K562 (cell line): ENCODE measurements around the gene PLEKHN1. TPM values are rescaled to one million over a fixed set of nuclear protein-coding genes. Genes with fewer than 3 reads are reported as not detected.
A peak's percentile ranks its signal among the peaks of the same experiment; 100 is the strongest.

Experiments used
- ATAC-seq: fragments of 200-7000 bp; cut with Tn5 transposase; 3 replicates; pipeline ENCODE4 v1.9.1; 2020; ENCODE audit warnings: moderate library complexity
- BruUV-seq: library from RNA; stranded (reverse); fragments of 400-500 nt; replicated peaks from 2 replicates; lab custom pipeline; 2021; lab: Mats Ljungman, UMichigan
- CTCF ChIA-PET: fragments of 300-600 bp; formaldehyde crosslinking; extraction: SDS; loops from one replicate; lab custom pipeline; 2021; ENCODE audit warnings: low intra/inter-chr PET ratio; lab: Yijun Ruan, JAX
- POLR2A ChIA-PET: fragments of 300-600, 350-650 bp; sonication (Branson Sonifier 250); formaldehyde crosslinking; extraction: SDS; loops from one replicate; lab custom pipeline; 2021; ENCODE audit warnings: antibody characterized with exemption, inconsistent platforms; lab: Yijun Ruan, JAX
- DNase-seq, 4 experiments: peaks; one replicate each; pipeline versions ENCODE4 v3.0.0 to v3.0.0-alpha.2; 2011 to 2018; ENCODE audit warnings: low spot score in 3 of 4, mixed read lengths in 3 of 4; ENCODE audit errors: extremely low read depth in 1 of 4
- FAIRE-seq: peaks from 2 replicates; lab custom pipeline; 2011; peaks lifted over from hg19 to GRCh38; lab: Jason Lieb, UNC
- H2AFZ ChIP-seq: 2 replicates; pipeline ENCODE4 v1.6.0; 2011; ENCODE audit warnings: low read depth, low read length, control low read depth, inconsistent platforms
- H3K27ac ChIP-seq: fragments of 200-600 bp; 3 replicates; pipeline ENCODE4 v1.8.0; 2011; ENCODE audit warnings: low read depth, mild to moderate bottlenecking, control low read depth, inconsistent platforms, low read length, moderate library complexity, mixed read lengths; ENCODE audit errors: extremely low read depth
- H3K27me3 ChIP-seq, 2 experiments: fragments of 300-600 bp in 1 of 2; 2 replicates in 1 of 2; 3 replicates in 1 of 2; pipeline versions ENCODE4 v1.6.0 to v1.8.0; 2011; ENCODE audit warnings: inconsistent platforms in 2 of 2, low read length in 2 of 2, mild to moderate bottlenecking in 1 of 2, mixed read lengths in 1 of 2, moderate library complexity in 1 of 2; ENCODE audit not compliant: control insufficient read depth in 2 of 2, insufficient read depth in 2 of 2
- H3K36me3 ChIP-seq: fragments of 300-600 bp; 3 replicates; pipeline ENCODE4 v1.8.0; 2011; ENCODE audit warnings: mild to moderate bottlenecking, low read length, inconsistent platforms; ENCODE audit not compliant: control insufficient read depth, insufficient read depth
- H3K4me1 ChIP-seq, 2 experiments: fragments of 200-600 bp in 1 of 2; replicated peaks in 1 of 2; 2 replicates in 1 of 2; 3 replicates in 1 of 2; pipeline versions ENCODE4 v1.5.1 to v1.8.0; 2011; ENCODE audit warnings: inconsistent platforms in 2 of 2, low read length in 2 of 2, mild to moderate bottlenecking in 1 of 2, mixed read lengths in 1 of 2, moderate library complexity in 1 of 2; ENCODE audit not compliant: control insufficient read depth in 2 of 2, insufficient read depth in 2 of 2
- H3K4me2 ChIP-seq: 2 replicates; pipeline ENCODE4 v1.6.1; 2011; ENCODE audit warnings: low read length, control low read depth, inconsistent platforms, mixed read lengths; ENCODE audit not compliant: insufficient read depth
- H3K4me3 ChIP-seq: fragments of 200-600 bp; sonication (generic), shearing (Covaris generic); 2 replicates; pipeline ENCODE4 v1.5.1; 2016; ENCODE audit warnings: control low read depth, inconsistent platforms
- H3K79me2 ChIP-seq: fragments of 200-600 bp; 3 replicates; pipeline ENCODE4 v1.8.0; 2011; ENCODE audit warnings: low read length, inconsistent platforms; ENCODE audit not compliant: control insufficient read depth, insufficient read depth
- H3K9ac ChIP-seq, 2 experiments: 2 replicates each; pipeline versions ENCODE4 v1.6.0 to v1.6.1; 2011; ENCODE audit warnings: low read depth in 2 of 2, low read length in 2 of 2, control low read depth in 1 of 2, inconsistent platforms in 1 of 2, mild to moderate bottlenecking in 1 of 2, mixed read lengths in 1 of 2; ENCODE audit not compliant: insufficient read depth in 1 of 2
- H3K9me1 ChIP-seq: one replicate; pipeline ENCODE4 v1.6.0; 2011; ENCODE audit warnings: inconsistent platforms, mild to moderate bottlenecking, low read length, moderate library complexity; ENCODE audit not compliant: control insufficient read depth, insufficient read depth
- H3K9me3 ChIP-seq: replicated peaks from 2 replicates; pipeline ENCODE4 v1.5.1; 2011; ENCODE audit warnings: low read depth, low read length, inconsistent platforms; ENCODE audit not compliant: control insufficient read depth, insufficient read depth
- H4K20me1 ChIP-seq: replicated peaks from 2 replicates; pipeline ENCODE4 v1.6.1; 2011; ENCODE audit warnings: low read length, inconsistent platforms, mixed read lengths; ENCODE audit not compliant: control insufficient read depth, insufficient read depth
- CEBPZ ChIP-seq: fragments of 150-350 bp; IDR thresholded peaks from 2 replicates; pipeline ENCODE4 v1.6.1; 2014; ENCODE audit warnings: low read depth, mild to moderate bottlenecking, low read length, borderline replicate concordance
- E2F3 ChIP-seq: fragments of 250-450 bp; sonication (Bioruptor Pico); IDR thresholded peaks from 2 replicates; pipeline ENCODE4 v1.4.0; 2020; ENCODE audit warnings: mild to moderate bottlenecking
- NEUROD1 ChIP-seq: fragments of 150-350 bp; IDR thresholded peaks from 2 replicates; pipeline ENCODE4 v1.6.1; 2014; ENCODE audit warnings: borderline replicate concordance, low read length, low read depth; ENCODE audit not compliant: partially characterized antibody
- PHF8 ChIP-seq: fragments of 200-600 bp; sonication (generic); IDR thresholded peaks from 2 replicates; pipeline ENCODE4 v1.6.1; 2012; ENCODE audit warnings: mixed run types, mild to moderate bottlenecking, inconsistent platforms, low read length, moderate library complexity, borderline replicate concordance
- SP1 ChIP-seq: sonication (generic); formaldehyde crosslinking; IDR thresholded peaks from 2 replicates; pipeline ENCODE4 v1.8.1; 2022; ENCODE audit warnings: mild to moderate bottlenecking, missing genetic modification reagents
- WGBS: fragments of 100-300 bp; shearing (Covaris generic); methylation state at CpG from one replicate; pipeline ENCODE4 v1.1.6; 2016; ENCODE audit warnings: low coverage, mixed read lengths; ENCODE audit not compliant: insufficient coverage; ENCODE audit errors: missing lambda C conversion rate; 5-methylcytosine and 5-hydroxymethylcytosine counted together
- in situ Hi-C: fragments of 300-500 bp; cut with MboI; formaldehyde crosslinking; loops from 4 replicates; pipeline ENCODE4 v1.15.0; 2018; ENCODE audit warnings: inconsistent platforms, mixed read lengths
- intact Hi-C: fragments of 100-400 bp; cut with micrococcal nuclease; formaldehyde crosslinking; loops from 2 replicates; pipeline ENCODE4 v1.14.2; 2022
- polyA plus RNA-seq, 8 experiments: library from polyadenylated mRNA; depleted of rRNA in 4 of 8; stranded (reverse) in 5 of 8; unstranded in 3 of 8; fragments of >200 nt; fragmentation: Nextera tagmentation in 2 of 8; fragmentation: Illumina TruSeq in 1 of 8; extraction: Ambion mirVana in 2 of 8; extraction: Trizol in 1 of 8; gene quantifications; 2 replicates each; pipeline versions ENCODE4 v1.2.1 to v1.2.3, GENCODE V29; 2011 to 2014; ENCODE audit warnings: inconsistent platforms in 1 of 8, missing spikeins in 1 of 8
- total RNA-seq, 7 experiments: library from RNA; depleted of rRNA in 6 of 7; stranded (reverse); fragments of >200 nt in 6 of 7; fragmentation: Illumina TruSeq in 2 of 7; extraction: Trizol in 2 of 7; gene quantifications; 2 replicates each; pipeline versions ENCODE4 v1.2.1 to v1.2.3, GENCODE V29; 2011 to 2021; ENCODE audit warnings: low replicate concordance in 1 of 7
- TF ChIP-seq, protein P1 (sequence below): sonication (generic); formaldehyde crosslinking; IDR thresholded peaks from 2 replicates; pipeline ENCODE4 v1.8.0; 2022; ENCODE audit warnings: mild to moderate bottlenecking, missing genetic modification reagents
- TF ChIP-seq, protein P2 (sequence below): fragments of 250-450 bp; sonication (Bioruptor Pico); IDR thresholded peaks from 2 replicates; pipeline ENCODE4 v1.8.0; 2022; ENCODE audit warnings: inconsistent platforms

PLEKHN1 gene
- total and polyA plus RNA-seq, 9 of the 15 experiments (the other 6 are each of a cell fraction or from before 2014, with no cell fraction given): 0.07 to 1.5 (median 0.13) TPM; not detected in 2

DNA sequence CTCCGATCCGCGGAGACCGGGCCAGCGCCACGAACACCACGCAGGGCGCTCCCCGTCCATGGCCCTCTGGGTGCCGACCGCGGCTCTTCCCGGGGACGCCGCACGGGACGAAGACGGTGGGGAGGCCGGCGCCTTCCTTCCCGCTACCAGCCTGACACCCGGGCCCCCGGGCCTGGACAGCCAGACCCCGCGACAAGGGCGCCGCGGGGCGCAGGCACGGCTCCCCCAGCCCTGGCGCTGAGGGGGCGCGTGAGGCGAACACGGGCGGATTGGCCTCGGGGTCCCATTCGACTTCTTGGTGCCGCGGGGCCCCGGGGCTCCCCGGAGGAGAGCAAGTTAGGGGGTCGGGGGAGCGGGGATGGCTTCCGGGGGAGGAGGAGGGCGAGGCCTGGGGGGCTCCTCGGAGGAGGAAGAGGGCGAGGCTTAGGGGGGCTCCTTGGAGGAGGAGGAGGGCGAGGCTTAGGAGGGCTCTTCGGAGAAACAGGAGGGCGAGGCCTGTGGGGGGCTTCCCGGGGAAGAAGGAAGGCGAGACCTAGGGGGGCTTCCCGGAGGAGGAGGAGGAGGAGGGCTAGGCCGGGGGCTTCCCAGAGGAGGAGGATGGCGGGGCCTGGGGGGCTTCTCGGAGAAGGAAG lies 6.4 kb upstream of the PLEKHN1 start (continued):
- TF ChIP-seq CEBPZ: no peak
- TF ChIP-seq, all 486 proteins: peak for 5

- WGBS: under 1% methylated on average over 44 of the region's 109 CpGs
- BruUV-seq: no TSS peak
- Histone ChIP-seq H3K9ac (peak within 1 kb of the TSS; percentile 68 to 94), H3K36me3 (peaks cover 61% of the 10 kb centered on the region), H3K9me3 (no peaks in the 10 kb centered on the region), H3K4me1 (peaks cover 13 to 78% of the 10 kb centered on the region in 2 experiments), H3K9me1 (no peaks in the 10 kb centered on the region), H3K27ac (peak within 1 kb of the TSS; percentile 71; the same call in 2 of the 3 replicates), H3K27me3 (no peaks in the 10 kb centered on the region), H4K20me1 (peaks cover 7% of the 10 kb centered on the region), H3K4me2 (peak within 1 kb of the TSS; percentile 79), H3K4me3 (peak within 1 kb of the TSS; percentile 88), H3K79me2 (peaks cover 46% of the 10 kb centered on the region), H2AFZ (peak within 1 kb of the TSS; percentile 69)
- POLR2A ChIA-PET: interaction anchor here (1.3 kb wide), 1 partner anchor 41 kb away, joined by 3 read pairs; no protein-coding TSS in a partner anchor
- in situ Hi-C loops (no loop called here), intact Hi-C loops (no loop called here)
- CTCF ChIA-PET: no interaction called here
- DNase-seq (peak; percentile 85 to 92 (median 88)), ATAC-seq (peak; percentile 82), FAIRE-seq (peak; percentile 73)
- TF ChIP-seq, protein P1, sequence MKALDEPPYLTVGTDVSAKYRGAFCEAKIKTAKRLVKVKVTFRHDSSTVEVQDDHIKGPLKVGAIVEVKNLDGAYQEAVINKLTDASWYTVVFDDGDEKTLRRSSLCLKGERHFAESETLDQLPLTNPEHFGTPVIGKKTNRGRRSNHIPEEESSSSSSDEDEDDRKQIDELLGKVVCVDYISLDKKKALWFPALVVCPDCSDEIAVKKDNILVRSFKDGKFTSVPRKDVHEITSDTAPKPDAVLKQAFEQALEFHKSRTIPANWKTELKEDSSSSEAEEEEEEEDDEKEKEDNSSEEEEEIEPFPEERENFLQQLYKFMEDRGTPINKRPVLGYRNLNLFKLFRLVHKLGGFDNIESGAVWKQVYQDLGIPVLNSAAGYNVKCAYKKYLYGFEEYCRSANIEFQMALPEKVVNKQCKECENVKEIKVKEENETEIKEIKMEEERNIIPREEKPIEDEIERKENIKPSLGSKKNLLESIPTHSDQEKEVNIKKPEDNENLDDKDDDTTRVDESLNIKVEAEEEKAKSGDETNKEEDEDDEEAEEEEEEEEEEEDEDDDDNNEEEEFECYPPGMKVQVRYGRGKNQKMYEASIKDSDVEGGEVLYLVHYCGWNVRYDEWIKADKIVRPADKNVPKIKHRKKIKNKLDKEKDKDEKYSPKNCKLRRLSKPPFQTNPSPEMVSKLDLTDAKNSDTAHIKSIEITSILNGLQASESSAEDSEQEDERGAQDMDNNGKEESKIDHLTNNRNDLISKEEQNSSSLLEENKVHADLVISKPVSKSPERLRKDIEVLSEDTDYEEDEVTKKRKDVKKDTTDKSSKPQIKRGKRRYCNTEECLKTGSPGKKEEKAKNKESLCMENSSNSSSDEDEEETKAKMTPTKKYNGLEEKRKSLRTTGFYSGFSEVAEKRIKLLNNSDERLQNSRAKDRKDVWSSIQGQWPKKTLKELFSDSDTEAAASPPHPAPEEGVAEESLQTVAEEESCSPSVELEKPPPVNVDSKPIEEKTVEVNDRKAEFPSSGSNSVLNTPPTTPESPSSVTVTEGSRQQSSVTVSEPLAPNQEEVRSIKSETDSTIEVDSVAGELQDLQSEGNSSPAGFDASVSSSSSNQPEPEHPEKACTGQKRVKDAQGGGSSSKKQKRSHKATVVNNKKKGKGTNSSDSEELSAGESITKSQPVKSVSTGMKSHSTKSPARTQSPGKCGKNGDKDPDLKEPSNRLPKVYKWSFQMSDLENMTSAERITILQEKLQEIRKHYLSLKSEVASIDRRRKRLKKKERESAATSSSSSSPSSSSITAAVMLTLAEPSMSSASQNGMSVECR (CRISPR knock-in tag): peak; percentile 51; the same call in 1 of the 2 replicates
- TF ChIP-seq NEUROD1 (peak; percentile 51), E2F3 (no peak), PHF8 (peak; percentile 38; the same call in 1 of the 2 replicates), SP1 (0 out of 2 replicates have a peak, but pooled peaks have one; percentile 23)
- TF ChIP-seq, protein P2, sequence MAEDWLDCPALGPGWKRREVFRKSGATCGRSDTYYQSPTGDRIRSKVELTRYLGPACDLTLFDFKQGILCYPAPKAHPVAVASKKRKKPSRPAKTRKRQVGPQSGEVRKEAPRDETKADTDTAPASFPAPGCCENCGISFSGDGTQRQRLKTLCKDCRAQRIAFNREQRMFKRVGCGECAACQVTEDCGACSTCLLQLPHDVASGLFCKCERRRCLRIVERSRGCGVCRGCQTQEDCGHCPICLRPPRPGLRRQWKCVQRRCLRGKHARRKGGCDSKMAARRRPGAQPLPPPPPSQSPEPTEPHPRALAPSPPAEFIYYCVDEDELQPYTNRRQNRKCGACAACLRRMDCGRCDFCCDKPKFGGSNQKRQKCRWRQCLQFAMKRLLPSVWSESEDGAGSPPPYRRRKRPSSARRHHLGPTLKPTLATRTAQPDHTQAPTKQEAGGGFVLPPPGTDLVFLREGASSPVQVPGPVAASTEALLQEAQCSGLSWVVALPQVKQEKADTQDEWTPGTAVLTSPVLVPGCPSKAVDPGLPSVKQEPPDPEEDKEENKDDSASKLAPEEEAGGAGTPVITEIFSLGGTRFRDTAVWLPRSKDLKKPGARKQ (CRISPR knock-in tag): no peak
These were observed 5.7 kb upstream of the PLEKHN1 start, which contains the start of gene KLHL17 for GRCh38 chr1:960363-961131. Gene KLHL17 (plus strand): TSS chr1:960584. CDS start chr1:960694, 110 bp downstream.
